SH-SY5Y (cell line): ENCODE measurements around the gene TEX22.

ENCODE experiments used
- GATA2 ChIP-seq: IDR thresholded peaks from 2 replicates; pipeline ENCODE4 v1.6.1; 2011; ENCODE audit warnings: mild to moderate bottlenecking, low read depth, low read length
- GATA3 ChIP-seq: IDR thresholded peaks from 2 replicates; pipeline ENCODE4 v1.6.1; 2011; ENCODE audit warnings: low read depth, mild to moderate bottlenecking, low read length, moderate library complexity

DNA sequence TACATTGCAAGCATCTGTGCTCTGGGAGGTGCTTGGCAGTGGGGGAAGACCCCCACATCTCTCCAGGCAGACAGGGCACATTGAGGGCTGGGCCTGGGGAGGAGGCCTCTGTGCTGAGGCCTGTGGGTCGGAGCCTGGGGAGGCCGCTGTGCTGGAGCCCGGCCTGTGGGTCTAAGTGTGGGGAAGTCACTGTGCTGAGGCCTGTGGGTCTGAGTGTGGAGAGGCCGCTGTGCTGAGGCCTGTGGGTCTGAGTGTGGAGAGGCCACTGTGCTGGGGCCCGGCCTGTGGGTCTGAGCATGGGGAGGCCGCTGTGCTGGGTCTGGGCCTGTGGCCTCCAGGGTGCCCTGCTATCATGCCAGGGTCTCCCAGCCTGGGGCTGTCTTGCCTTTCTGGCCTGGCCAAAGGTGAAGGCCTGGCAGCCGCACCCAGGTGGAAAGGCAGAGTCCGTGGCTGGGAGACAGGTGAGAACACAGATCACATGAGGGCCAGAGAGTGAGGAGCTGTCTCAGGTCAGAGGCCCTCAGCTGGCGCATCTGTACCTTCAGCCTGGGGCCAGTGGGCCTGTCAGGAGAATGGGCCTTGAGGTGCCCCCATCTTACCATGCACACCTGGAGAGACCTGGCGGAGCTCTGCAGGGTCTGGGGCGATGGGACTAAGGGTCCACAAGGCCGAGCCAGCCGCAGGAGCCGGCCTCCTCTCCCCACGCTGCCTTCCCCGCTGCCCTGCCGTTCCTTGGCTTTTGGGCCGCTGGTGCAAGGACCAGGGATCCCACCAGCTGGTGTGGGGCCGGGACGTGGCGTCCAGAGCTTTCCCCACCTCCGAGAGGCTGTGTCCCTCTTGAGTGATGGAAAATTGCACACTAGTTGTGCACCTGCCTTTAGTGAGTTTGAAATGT, 57.7 kb downstream of the TEX22 start:
- TF ChIP-seq GATA3: no peak
- no peak for TF ChIP-seq GATA2
